GM21786 (cell line): ENCODE results near the gene CYP1B1.
"Not testable (repeated sequence)": the region's sequence is repeated elsewhere in the genome, so short reads cannot be mapped to it uniquely, and the experiment has no call there.

Source experiments
- ATAC-seq: cut with Tn5 transposase; IDR thresholded peaks from one replicate; pipeline ENCODE4 v1.9.1; 2021; ENCODE audit not compliant: unreplicated experiment

CYP1B1 gene

DNA sequence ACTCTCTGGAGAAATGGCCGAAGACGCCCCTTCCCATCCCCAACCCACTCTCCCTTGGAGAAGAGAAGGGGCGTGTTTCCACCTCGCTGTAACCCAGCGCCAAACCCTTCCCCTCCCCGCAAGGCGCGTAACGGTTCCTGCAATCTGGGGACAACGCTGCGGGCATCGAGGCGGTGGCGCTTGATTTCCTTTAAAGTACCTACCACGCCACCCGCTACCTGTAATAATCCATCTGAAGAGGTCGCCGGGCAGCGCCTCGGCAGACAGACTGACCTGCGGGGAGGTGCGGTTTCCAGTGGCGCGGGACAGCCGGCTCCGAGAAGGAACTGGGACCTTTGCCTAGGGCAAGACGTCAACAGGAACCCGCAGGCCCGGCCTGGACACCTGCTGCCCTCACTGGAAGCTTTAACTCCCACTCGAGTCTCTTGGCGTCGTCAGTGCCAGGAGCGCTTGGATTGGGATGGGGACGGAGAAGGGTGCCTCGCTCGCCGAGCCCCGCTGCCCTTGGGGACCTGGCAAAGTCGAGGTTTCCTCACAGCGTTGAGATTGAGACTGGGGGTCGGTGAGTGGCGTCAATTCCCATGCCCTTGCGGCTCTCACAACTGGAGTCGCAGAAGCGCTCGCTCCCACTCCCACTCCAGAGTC, at the start of gene CYP1B1:
Gene CYP1B1 (minus strand): TSS at position 645 of the 645 bp plus-strand sequence. CDS start 763 bp downstream, outside the sequence.
- ATAC-seq = no peak

DNA sequence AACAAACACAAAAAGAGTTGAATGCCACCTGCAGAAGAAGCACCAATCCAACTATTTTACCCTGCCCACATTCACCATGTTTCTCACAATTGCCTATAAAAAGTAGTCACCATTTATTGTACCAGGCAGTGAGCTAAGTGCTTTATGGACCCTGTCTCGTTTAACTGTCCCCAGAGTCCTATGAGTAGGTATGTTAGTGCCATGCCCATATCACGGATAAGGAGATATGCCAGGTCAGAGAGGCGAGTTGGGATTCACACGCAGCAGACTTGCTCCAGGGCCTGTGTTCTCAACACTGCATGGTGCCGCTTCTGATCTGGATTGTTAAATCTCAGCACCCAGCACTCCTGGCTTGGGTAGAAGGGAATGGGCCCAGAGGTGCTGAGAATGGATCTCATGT, 49.1 kb upstream of the CYP1B1 start:
- ATAC-seq = no peak

DNA sequence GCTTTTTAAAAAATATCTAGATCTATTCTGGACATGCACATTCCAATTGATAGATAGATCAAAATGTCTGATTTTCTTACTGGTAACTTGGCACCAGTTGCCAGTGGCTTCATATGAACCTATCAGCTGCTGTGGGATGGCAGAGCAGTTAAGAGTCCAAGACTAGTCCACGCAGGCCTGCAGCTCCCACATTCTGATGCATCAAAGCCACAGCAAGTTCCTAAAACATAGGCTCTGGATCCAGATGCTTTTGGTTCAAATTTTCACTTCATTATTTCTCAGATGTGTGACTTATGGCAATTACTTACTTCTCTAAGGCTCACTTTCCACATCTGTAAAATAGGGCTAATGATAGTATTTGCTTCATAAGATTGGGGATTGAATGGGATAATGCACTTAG, 48.0 kb upstream of the CYP1B1 start:
- no peak for ATAC-seq

DNA sequence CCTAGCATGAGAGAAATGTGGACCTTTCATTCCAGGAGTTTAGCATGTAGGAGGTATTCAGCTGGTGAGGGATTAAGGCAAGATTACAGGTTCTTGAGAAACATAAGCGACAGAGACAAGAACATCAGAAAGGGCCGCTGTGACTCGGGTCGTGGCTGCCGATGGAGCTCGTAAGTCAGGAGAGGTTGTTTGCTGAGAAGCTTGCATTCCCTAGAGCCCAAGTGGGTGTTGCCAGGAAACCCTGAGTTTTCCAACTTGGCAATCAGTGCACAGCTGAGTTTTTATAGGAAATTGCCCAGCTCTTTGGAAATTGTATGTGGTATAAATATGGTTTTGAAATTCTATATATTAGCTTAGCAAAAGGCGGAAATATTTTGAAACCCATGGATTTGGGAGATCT, 46.4 kb upstream of the CYP1B1 start:
- ATAC-seq = no peak

DNA sequence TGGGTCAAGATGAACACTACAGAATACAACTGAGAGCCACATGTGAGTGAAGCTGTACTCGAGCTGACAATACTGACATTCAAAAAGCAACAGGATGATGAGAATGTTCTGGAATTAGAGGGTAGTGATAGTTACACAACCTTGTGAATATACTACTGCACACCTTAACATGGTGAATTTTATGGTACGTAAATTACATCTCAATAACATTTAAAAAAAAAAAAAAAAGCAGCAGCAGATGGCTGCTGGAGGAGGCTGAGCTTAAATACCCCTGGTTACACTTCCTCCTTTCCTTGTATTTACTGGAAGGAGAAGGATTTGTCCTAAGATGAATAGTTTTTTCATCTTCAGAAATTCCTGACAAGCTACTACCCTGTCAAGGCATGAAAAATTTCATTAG, 45.5 kb upstream of the CYP1B1 start:
- no peak for ATAC-seq

DNA sequence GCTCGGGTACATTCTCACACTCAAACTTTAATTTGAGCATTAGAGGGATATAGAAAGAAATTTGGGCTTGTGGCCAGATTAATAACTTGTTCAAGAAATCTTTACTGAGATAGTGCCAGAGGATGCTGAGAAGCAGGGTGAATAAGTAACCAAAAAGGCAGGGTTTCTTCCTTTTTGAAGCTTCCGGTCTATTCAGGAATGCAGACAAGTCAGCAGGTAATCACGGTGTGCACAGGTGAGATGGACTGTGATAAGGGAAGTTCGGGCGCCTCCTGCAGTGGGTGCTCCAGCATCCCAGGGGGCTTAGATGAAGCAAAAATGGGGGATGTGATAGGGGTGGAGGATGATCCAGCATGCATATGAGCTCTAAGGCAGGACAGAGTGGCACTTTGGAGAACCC, 44.9 kb upstream of the CYP1B1 start:
- no peak for ATAC-seq

DNA sequence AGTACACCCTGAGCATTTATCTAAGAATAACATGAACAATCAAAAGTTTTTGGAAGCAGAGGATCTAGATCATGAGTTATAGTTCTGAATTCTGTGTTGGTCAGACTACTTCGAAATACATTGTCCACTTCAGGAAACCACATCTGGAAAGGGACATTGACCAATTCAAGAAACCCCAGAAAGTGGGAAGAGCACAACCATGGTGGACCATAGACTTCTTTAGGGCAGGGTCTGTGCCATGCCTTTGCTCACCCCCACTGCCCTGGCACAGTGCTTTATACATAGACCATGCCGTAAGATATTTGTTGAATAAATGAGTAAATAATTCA, 44.3 kb upstream of the CYP1B1 start:
- no peak for ATAC-seq

DNA sequence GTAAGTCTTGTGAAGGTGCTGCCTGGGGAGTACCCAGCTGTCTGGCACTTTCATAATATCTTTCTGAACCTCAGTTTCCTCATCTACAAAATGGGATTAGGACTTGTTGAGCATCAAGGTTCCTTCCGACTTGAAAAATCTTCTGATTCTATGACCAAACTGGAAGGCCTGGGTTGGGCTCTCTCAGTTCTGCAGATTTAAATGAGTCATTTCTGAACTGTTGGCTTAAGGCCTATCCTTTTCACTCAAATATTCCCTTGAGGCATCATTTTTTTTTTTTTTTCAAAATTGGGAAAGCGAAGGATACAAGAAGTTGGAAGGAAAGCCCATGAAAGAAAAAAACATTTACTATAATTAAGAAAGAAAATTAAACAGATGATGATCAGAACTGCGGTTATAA, 40.8 kb upstream of the CYP1B1 start:
- no peak for ATAC-seq

DNA sequence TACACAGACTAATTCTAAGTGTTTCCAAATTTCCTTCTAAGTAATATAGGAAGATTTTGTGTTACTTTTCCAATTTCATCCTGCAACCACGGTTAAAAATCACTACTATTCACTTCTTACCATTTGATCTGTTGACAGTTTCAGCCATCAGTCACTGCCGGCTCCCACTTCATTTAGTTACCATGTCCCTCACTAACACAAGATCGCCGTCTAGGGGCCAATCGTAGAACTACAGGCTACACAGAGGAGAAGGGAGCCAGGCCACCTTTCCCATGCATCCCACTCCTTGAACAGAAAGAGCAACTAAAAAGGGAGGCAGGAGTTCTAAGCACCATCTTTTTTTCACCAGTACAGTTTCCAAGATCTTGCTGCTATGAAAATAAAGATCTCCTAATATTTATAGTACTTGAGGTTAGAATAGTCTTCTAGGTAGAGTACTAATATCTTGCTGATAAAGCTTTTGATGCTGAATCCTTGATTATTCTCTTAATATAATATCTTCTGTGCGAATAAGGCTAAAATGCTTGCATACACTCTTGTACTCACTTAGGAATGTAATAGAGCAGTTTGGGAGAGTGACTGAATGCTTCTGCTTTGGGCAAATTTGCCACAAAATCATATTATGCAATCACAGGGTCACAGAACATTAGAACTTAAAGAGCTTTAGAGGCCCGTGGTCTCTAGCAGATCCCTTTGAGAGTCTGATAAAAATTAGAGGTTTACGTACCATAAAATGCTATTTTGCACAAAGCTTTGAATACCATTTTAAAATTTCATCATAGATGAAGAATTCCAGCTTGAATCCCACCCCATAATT, 39.5 kb upstream of the CYP1B1 start:
- peak; percentile 64 for ATAC-seq

DNA sequence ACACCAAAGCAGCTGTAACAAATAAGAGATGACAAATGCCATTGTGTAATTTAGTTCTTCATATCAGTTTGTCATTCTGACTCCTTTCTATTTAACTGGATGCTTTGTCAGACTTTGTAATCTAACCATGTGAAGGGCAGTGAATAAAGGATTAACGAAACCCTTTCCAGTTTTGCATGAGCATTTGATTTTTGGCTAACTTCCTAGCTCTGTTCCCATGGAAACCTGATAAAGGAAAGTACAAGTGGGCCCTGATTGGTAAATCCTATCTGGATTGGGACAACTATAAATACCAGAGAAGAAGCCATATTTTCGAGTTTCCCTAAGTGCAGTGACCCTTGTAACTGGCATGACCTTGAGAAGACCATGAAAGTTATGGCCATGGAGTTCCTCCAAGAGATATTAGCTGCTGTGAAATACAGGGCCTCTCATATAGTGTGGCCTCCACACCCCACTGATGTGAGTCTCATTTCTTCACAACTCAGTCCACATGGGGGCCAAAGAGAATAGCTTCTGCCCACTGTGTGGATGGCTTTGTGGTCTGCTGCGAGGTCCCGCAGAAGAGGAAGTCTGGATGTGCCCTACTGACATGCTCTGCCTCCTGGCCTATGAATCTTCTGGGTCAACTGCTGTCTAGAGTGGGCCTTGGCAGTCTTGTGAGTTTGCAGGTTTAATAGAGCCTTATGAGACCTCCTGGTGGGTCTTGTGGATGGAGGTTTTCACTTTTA, 38.2 kb upstream of the CYP1B1 start:
- ATAC-seq = no peak

DNA sequence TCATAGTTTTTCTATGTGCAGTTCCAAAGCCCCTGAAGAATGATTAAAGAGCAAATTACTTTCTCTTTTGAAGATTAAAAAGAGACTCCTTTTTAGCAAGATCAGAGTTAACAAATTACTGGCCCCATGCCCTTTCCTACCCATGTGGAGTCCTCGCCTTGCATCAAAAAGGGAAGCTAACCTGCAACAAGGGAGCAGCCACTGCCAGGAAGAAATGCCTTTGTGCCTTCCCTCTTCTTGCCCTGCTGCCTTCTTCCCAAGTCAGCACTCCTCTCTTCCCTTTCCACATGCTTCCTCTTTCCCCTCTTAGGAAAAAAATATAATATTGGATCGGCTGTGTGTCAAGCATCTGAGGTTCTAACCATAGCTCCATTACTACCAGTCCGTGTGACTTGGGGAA, 37.1 kb upstream of the CYP1B1 start:
- no peak for ATAC-seq

DNA sequence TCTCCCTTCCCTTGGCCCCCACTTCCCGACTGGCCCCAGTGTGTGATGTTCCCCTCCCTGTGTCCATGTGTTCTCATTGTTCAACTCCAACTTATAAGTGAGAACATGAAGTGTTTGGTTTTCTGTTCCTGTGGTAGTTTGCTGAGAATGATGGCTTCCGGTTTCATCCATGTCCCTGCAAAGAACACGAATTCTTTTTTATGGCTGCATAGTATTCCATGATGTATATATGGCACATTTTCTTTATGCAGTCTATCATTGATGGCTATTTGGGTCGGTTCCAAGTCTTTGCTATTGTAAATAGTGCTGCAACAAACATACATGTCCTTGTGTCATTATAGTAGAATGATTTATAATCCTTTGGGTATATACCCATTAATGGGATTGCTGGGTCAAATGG, 35.4 kb upstream of the CYP1B1 start:
- not testable (repeated sequence) for ATAC-seq

DNA sequence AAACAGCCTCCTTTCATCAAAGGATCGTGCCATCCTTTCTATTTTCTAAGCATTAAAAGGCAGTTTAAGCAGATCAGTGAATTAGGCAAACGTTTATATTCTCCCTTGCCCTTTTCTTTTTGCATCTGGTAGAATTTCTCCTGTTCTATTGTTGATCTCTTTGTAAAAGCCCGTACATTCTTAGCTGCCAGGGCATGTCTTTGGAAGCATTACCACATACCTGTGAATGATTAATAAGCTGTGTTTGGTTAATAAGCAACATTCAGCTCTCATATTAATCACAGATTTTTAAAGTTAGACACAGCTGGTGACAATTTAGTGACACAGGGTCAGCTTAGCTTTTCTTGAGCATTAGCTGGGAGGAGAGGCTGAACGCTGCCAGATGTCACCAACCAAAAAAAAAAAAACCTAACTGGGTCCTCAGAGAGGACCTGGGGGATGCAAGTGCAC, 33.8 kb upstream of the CYP1B1 start:
- ATAC-seq = no peak

DNA sequence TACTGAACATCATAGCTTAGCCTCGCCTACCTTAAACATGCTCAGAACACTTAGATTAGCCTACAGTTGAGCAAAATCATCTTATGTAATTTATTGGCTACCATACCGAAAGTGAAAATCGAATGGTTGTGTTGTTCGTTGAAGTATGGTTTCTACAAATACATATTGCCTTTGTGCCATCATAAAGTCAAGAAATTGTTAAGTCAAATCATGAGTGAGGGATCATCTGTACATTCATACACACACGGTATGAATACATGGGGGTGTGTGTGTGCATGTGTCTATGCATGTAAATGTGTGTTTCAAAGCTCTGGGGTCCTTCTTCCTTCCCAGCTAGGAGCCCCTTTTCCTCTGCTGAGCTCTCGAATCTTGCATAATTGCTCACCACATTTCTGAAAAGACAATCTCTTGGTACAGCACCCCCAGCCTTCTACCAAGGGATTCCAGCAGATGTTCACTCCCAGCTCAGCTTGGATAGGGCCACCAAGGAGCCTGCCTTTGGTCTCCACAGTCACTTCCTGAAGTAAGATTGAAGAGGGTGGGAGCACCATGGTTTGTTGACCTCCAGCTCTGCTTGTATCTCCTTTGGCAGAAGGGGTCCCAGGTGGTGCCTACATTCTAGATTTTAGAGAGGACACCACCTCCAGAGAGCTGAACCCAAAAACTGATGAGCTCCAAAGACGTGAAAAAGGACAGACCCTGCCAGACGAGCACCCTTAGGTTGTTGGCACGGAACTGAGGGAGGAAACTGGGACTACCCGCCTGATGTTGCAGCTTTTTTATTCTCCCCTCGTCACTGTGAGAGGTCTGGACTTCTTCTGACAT, 33.2 kb upstream of the CYP1B1 start:
- ATAC-seq = no peak

DNA sequence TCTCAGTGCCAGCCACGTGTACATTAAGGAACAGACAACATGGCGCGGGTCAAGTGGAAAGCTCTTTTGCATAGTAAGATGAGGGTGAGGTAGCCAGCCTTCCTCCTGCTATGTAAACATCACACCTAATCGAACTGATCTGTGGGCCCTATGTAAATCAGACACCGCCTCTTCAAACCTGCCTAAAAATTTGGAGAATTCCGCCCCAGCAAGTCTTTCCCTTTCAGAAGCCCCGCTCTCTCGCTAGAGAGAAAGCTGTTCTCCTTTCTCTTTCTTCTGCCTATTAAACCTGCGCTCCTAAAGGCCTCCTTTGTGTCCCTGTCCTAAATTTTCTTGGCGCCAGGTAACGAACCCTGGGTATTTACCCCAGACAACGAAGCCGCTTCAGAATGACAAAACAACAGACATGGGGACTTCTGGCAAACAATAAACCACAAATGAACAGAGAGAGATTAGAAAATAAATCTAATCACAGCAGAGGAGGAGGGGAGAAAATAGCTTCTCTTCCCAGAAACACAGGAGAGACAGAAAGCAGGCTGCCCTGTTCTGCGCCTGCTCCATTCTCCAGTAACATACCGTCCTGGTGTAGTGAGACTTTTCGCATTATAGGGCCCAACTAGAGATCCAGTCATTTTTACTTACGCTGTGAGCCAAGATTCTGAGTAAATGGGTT, 31.9 kb upstream of the CYP1B1 start:
- no peak for ATAC-seq

DNA sequence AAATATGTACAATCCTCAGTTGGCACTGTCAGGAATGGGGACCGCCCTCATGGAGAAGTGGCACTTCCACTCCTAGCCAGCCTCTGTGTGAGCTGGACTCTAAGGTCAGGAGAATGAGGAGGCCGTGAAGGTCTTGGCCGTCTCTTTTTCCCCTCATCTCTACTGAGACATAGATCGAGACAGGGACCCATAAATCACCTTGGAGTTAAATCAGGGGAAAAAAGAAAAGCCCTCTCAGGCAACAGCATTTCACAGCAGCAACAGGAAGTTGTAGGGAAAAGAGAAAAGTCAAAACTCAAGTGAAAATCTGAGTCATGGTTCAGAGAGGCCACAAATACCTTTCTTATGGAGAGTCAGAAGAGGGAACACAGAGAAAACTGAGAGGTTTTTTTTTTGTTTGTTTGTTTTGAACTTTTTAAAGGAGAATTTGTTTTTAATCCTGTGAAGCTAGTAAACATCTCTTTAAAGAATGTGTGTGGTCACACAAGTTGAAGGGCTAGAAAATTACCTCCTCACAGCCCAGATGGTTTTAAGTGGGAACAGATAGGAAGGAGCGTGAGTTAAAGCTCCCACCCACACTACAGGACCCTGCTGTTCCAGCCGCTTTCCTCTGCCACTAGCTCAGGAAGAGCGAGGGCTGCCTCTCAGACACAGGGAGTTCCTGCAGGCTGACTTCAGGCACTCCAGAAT, 30.6 kb upstream of the CYP1B1 start:
- ATAC-seq = no peak

DNA sequence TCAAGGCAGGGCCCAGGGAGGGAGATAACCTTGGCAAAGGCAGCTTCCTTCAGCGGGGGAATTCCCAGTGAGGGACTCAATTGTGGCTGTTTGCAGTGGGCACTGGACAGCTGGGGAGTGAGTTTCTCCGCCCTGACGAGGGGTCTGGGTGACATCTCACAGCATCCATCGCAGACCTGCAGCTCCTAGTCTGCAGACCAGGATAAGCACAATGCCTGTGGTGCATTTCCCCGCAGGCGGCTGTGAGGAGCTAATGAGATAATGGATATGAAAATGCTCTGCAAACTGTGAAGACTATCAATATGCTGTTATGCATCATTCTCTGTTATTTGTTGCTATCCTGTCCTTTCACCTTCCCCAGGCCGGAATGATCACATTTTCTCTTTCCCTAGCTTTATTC, 30.0 kb upstream of the CYP1B1 start:
- no peak for ATAC-seq

DNA sequence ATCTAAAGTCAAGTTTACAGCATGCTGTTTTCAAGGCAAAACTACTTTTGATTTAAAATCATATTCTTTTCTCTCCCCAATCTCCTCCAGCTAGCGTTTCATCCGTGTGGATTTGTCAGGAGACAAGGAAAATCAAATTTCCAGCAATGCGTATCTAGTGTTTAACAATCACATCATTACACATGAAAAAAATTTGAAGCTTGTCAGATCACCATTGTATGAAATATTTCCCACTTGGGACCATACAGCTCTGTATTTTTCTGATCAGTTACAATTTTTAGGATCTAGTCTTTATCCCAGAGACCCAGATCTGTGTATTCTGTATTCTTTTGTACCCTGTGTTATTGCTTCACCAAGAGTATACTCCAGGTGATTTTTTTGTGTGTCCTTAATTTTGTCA, 28.6 kb upstream of the CYP1B1 start:
- no peak for ATAC-seq

DNA sequence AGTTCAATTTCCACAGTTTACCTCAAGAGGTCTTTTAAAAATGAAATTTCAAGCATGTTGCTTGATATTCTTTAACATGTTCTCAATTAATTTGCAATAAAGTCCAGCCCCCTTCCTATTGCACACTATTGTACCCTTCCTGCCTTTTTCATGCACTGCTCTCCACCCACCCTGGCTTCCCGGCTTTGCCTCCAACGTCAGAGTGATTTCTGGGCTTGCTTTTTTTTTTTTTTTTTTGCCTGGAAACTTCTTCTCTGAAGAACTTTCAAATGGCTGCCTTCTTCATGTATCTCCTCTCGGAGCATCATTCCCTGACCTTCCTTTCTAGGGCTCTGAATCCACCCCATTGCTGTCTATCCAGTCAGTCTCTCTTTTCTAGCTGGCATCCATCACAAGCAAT, 24.4 kb upstream of the CYP1B1 start:
- no peak for ATAC-seq
